Gastroesophageal sphincter (tissue), 3 donors: ENCODE measurements around the gene FITM2.

ENCODE experiments used
- CTCF ChIP-seq, 4 experiments: fragments of 200-600 bp in 2 of 4; fragments of 450-650 bp in 2 of 4; sonication (generic) in 1 of 4; IDR thresholded peaks; one replicate each; pipeline ENCODE4 v1.5.1; 2017 to 2019; ENCODE audit warnings: antibody characterized with exemption in 4 of 4, mild to moderate bottlenecking in 2 of 4, moderate library complexity in 2 of 4
- EP300 ChIP-seq: sonication (generic); formaldehyde crosslinking; IDR thresholded peaks from one replicate; pipeline ENCODE4 v1.6.1; 2017; ENCODE audit warnings: antibody characterized with exemption, mild to moderate bottlenecking
- POLR2AphosphoS5 ChIP-seq: sonication (generic); formaldehyde crosslinking; IDR thresholded peaks from one replicate; pipeline ENCODE4 v1.6.1; 2017; ENCODE audit warnings: antibody characterized with exemption

GRCh38 chr20:44344723-44345122 is 33.7 kb upstream of the FITM2 start:
- no peak for TF ChIP-seq CTCF (IDR thresholded peaks at IDR 0.05)
- TF ChIP-seq POLR2AphosphoS5, result no peak
- TF ChIP-seq EP300, result no peak
